Transverse colon (tissue), 4 donors: ENCODE measurements around the gene GOLGA8A.
"Not testable (repeated sequence)": the region's sequence is repeated elsewhere in the genome, so short reads cannot be mapped to it uniquely, and the experiment has no call there.

Experiments
- EP300 ChIP-seq: sonication (generic); formaldehyde crosslinking; IDR thresholded peaks from one replicate; pipeline ENCODE4 v1.6.1; 2017; ENCODE audit warnings: antibody characterized with exemption, low read depth
- POLR2A ChIP-seq: fragments of 450-650 bp; IDR thresholded peaks from one replicate; pipeline ENCODE4 v1.6.1; 2016; ENCODE audit warnings: antibody characterized with exemption, mild to moderate bottlenecking, moderate library complexity
- POLR2AphosphoS5 ChIP-seq, 3 donors: sonication (generic); formaldehyde crosslinking; IDR thresholded peaks; one replicate each; pipeline ENCODE4 v1.6.1; 2016; ENCODE audit warnings: antibody characterized with exemption in 3 of 3
- TF ChIP-seq, protein P1 (sequence below), 5 experiments: fragments of 200-600 bp in 3 of 5; fragments of 450-650 bp in 2 of 5; sonication (generic) in 3 of 5; IDR thresholded peaks; 1 replicate in 2 of 5; 2 replicates in 3 of 5; pipeline ENCODE4 v1.5.1; 2016 to 2017; ENCODE audit warnings: antibody characterized with exemption in 5 of 5, inconsistent platforms in 3 of 5, mild to moderate bottlenecking in 2 of 5, moderate library complexity in 1 of 5

DNA sequence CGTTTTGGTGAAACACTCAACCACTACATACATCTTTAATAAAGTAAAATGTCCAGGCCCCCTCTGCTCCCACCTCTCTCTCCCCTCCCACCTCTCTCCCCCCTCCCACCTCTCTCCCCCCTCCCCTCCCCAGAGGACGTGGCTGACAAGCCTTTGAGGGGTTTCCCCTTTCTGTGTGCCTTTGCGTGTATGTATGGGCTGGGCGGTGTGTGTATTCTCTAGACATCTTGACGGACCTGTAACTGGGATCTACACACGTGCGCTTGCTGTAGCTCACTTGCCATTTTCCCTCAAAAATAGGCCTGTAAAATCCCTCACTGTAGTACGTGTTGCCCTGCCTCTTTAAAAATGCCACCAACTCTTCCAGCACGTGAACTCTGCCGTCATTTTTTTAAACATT is 28.6 kb downstream of the GOLGA8A start:
- TF ChIP-seq, protein P1, sequence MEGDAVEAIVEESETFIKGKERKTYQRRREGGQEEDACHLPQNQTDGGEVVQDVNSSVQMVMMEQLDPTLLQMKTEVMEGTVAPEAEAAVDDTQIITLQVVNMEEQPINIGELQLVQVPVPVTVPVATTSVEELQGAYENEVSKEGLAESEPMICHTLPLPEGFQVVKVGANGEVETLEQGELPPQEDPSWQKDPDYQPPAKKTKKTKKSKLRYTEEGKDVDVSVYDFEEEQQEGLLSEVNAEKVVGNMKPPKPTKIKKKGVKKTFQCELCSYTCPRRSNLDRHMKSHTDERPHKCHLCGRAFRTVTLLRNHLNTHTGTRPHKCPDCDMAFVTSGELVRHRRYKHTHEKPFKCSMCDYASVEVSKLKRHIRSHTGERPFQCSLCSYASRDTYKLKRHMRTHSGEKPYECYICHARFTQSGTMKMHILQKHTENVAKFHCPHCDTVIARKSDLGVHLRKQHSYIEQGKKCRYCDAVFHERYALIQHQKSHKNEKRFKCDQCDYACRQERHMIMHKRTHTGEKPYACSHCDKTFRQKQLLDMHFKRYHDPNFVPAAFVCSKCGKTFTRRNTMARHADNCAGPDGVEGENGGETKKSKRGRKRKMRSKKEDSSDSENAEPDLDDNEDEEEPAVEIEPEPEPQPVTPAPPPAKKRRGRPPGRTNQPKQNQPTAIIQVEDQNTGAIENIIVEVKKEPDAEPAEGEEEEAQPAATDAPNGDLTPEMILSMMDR (IDR thresholded peaks at IDR 0.05) = not testable (repeated sequence)
- TF ChIP-seq POLR2A; POLR2AphosphoS5 (IDR thresholded peaks at IDR 0.05); EP300: not testable (repeated sequence)
